Measurements from ENCODE around the gene TLE1.

GRCh38 chr9:81632599-81632998 lies 56.7 kb downstream of the TLE1 start:
- no peak for TF ChIP-seq POLR2A (IDR thresholded peaks at IDR 0.05)
- TF ChIP-seq, protein P1, sequence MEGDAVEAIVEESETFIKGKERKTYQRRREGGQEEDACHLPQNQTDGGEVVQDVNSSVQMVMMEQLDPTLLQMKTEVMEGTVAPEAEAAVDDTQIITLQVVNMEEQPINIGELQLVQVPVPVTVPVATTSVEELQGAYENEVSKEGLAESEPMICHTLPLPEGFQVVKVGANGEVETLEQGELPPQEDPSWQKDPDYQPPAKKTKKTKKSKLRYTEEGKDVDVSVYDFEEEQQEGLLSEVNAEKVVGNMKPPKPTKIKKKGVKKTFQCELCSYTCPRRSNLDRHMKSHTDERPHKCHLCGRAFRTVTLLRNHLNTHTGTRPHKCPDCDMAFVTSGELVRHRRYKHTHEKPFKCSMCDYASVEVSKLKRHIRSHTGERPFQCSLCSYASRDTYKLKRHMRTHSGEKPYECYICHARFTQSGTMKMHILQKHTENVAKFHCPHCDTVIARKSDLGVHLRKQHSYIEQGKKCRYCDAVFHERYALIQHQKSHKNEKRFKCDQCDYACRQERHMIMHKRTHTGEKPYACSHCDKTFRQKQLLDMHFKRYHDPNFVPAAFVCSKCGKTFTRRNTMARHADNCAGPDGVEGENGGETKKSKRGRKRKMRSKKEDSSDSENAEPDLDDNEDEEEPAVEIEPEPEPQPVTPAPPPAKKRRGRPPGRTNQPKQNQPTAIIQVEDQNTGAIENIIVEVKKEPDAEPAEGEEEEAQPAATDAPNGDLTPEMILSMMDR (IDR thresholded peaks at IDR 0.05), result no peak

Data from adrenal gland (tissue), 5 donors.